Astrocyte of the cerebellum (primary cell): ENCODE results near the gene ATRIP.
"Not testable (repeated sequence)": the region's sequence is repeated elsewhere in the genome, so short reads cannot be mapped to it uniquely, and the experiment has no call there.

Experiments used
- DNase-seq: peaks from one replicate; pipeline ENCODE4 v3.0.0-alpha.2; 2011; ENCODE audit warnings: low read depth
- H3K4me3 ChIP-seq: 2 replicates; pipeline ENCODE4 v1.5.1; 2011; ENCODE audit warnings: mild to moderate bottlenecking, low read depth, low read length, moderate library complexity
- CTCF ChIP-seq: IDR thresholded peaks from 2 replicates; pipeline ENCODE4 v1.5.1; 2012; ENCODE audit warnings: low read length, low read depth, moderate library complexity, mild to moderate bottlenecking; ENCODE audit errors: missing control alignments
- in situ Hi-C: cut with HindIII; loops from 2 replicates; pipeline ENCODE4 v1.10.0; 2017; ENCODE audit warnings: low sequenced_read_pairs

Gene ATRIP

GRCh38 chr3:48446425-48447193 is at the start of gene ATRIP:
ATRIP (plus strand) TSS chr3:48446737; CDS start chr3:48446846, 109 bp downstream.
- DNase-seq = peak; percentile 39
- no peak for TF ChIP-seq CTCF
- in situ Hi-C loops = loop anchor here (25.0 kb wide), 1 partner anchor 184 kb away; no protein-coding TSS in a partner anchor
- H3K4me3 ChIP-seq = peak within 1 kb of the TSS; percentile 84

GRCh38 chr3:48397767-48398681 is 48.5 kb upstream of the ATRIP start:
- H3K4me3 ChIP-seq = no peak overlapping the region
- TF ChIP-seq CTCF = no peak
- DNase-seq = no peak
- in situ Hi-C loops = loop anchor here (5.0 kb wide), 1 partner anchor 39 kb away; no protein-coding TSS in a partner anchor

- no peak overlapping the region for H3K4me3 ChIP-seq
- DNase-seq = no peak
- TF ChIP-seq CTCF = no peak
- in situ Hi-C loops = loop anchor here (5.0 kb wide), 1 partner anchor 38 kb away; no protein-coding TSS in a partner anchor
Observed at GRCh38 chr3:48398701-48399386, 47.7 kb upstream of the ATRIP start.

GRCh38 chr3:48399387-48400172 is 47.0 kb upstream of the ATRIP start:
- DNase-seq = no peak
- H3K4me3 ChIP-seq = no peak overlapping the region
- no peak for TF ChIP-seq CTCF
- in situ Hi-C loops = loop anchor here (5.0 kb wide), 1 partner anchor 38 kb away; no protein-coding TSS in a partner anchor

- in situ Hi-C loops = no loop called here
- peak; percentile 69 for TF ChIP-seq CTCF
- peak; percentile 35 for DNase-seq
- no peak overlapping the region for H3K4me3 ChIP-seq
Observed at GRCh38 chr3:48400824-48401433, 45.6 kb upstream of the ATRIP start.

GRCh38 chr3:48401434-48401901 is 45.1 kb upstream of the ATRIP start:
- DNase-seq, in situ Hi-C loops, H3K4me3 ChIP-seq: not testable (repeated sequence)
